GM18519 (cell line): ENCODE measurements around the gene SMAD6.

Experiments
- ATAC-seq: cut with Tn5 transposase; IDR thresholded peaks from one replicate; pipeline ENCODE4 v1.9.1; 2021; ENCODE audit warnings: mild to moderate bottlenecking, moderate library complexity; ENCODE audit not compliant: unreplicated experiment, low FRiP score

SMAD6 gene

DNA sequence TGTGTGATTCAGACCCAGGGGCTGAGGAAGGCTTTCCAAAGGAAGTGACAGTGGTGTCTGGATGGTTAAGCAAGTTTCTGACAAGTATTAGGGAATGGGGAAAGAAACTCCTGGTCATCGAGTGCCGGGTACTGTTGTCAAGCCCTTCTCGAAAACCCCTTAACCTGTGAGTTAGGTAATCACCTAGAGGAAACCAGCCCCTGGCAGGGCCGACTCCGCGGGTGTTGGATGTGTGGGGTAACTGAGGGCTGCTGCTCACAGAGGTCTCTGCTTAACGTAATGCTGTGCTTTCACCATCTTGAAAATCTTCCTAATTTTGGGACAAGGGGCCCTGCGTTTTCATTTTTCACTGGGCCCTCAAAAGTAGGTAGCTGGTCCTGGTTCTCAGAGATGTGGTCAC is 67.0 kb downstream of the SMAD6 start:
- no peak for ATAC-seq

DNA sequence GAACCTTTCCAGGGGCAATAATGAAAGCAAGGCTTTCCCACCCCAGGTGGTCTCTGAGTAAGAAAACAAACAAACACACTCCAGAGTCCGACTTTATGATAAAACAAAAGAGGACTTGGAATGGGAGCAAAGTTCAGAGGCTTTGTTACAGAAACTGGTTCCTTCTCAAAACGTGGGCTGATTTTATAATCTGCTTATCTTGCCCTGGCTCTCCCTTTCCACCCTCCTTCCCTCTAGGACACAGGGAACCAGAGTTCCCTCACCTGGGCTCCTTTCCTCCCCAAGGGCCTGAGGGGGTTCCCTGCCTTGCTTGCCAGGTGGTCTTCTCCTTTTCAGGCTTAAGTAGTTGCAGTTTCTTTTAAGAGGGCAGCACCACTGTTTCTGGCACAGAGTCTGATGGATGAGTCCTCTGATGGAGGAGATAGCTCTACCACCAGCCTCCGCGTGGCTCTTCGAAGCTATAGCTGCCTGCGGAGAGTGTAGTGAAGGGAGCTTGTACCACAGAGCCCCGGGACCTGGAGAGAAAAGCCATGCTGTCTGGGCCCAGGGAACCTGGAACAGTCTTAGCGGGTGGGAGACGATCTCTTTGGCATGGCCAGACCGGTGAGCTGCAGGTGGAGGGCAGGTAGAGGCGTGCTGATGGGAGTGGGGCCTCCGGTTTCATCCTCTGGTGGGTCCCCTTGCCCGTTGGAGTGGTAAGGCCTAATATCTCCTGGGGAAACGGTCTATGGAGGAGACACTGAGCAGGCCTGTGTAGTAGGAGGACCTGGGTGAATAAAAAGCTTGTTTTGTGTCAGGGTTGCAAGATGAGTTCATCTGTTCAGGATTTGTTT is 68.7 kb downstream of the SMAD6 start:
- ATAC-seq = no peak

DNA sequence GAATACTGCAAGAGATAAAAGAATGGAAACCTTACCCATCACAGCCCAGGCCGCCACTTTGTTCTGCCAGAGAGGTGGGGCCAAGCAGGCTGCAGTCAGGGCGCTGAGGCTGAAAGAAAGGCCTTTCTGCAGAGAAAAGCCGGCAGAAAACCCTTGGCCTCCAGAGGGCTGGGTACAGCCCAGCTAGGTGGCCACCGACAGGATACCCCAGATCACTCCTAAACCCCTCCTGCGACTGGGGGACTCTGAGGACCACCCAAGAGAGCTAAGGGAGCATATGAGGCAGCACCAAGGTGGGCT is 69.3 kb downstream of the SMAD6 start:
- ATAC-seq = no peak

GRCh38 chr15:66772604-66773128 is 70.6 kb downstream of the SMAD6 start:
- ATAC-seq = no peak

DNA sequence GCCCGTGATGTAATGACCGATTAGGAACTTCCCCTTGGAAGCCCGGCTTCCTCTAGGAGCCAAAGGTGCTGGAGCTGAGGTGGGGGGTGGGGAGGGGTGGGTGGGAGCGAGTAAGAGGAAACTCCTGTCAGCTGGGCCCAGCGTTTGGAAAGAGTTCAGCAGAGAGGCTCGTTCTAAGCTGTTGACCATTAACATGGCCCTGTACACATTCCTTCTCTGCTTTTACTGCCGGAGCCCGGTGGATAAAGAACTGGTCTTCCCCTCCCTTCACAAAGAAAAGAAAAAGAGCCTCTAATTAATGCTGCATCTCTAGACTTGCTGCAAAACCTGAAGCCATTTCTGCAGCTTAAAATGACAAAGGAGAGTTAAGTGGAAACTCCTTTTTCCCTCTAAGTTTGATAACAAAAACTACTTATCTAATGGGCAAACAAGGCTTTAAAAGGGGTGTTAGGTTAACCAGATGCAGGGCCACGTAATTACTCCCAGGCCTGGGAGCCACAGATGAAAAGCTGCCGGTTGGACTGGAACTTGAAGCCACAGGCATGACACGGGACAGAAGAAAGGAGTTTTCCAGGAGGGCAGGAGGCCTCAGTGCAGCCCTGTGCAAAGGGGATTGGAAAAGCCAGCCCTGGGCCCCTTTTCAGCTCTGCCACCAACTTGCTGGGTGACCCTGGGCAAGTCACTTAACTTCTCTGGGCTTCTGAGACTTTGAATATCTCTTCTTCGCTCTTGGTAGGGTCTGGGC is 71.3 kb downstream of the SMAD6 start:
- no peak for ATAC-seq

DNA sequence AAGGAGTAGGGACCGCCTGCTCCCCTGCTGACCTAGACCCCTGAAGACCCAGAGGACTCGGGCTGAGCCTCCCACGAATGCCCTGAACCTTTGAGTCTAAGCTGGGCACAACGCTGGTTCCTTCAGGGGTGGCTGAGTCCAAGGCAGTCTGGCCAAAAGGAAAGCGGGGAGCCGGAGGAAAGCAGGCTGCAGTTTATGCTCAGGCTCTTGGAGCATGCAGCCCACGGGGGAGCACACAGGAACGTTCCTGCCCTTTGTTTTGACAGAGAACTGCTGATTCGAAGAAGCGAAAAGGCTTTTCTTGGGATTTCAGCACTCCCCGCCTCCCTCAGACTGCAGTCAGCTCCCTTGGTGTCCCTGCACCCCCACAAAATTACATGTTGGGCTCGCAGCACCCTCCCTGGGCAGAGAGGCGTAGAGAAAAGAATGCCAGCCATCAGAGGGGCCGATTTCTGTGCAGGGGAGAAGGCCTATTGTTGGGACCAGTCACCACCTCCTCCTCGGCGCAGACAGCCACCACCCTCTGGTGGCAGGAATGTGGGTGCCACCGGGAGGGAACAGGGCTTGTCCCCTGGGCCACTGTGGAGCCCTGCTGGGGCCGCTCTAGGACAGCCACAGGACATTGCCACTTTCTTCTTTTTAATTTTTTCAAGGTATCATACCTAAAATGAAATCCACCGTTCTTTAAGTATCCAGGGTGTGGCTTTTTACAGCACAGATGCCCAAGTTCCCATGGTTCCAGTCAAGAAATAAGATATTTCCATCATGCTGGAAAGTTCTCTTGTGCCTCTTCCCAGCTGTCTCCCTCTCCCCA is 72.2 kb downstream of the SMAD6 start:
- ATAC-seq = no peak

DNA sequence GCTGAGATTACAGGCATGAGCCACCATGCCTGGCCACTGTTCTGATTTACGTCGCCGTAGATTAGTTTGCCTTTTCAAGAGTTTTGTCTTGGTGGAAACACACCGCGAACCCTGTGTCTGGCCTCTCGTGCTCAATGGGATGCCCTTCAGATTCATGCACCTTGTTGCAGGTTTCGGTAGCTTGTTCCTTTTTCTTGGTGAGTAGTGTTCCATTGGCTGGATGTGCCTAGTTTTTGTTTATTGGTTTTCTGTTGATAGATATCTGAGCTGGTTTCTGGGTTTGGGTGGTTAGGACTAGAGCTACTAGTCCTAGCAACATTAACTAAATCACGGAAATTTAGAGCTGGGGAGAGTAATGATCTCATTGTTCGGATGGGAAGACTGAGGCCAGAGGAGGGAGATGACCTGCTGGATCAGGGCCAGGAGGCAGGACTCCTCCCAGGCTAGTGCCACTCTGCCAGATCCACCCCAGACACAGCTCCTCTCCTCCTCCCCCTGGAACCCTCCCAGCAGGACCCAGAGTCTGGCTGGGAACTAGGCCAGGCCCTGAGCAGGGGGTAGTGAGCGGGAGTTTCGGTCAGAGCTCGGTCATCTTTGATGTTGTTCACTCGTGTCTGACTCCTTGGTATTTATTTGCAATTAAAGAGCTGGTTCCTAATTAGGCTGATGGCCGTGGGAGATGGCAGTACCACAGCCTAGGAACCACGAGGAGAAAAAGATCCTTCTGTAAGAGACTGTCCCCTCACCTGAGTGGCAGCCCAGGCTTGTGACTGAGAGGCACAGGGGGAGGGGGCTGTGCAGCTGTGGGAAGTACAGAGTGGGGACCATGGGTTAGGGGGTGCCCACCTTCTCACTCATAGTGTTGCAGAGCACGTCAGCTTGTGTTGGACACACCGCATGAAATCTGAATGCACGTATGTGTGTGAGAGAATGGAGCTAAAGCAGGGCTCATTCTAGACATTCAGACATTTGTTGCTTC is 73.4 kb downstream of the SMAD6 start:
- no peak for ATAC-seq

DNA sequence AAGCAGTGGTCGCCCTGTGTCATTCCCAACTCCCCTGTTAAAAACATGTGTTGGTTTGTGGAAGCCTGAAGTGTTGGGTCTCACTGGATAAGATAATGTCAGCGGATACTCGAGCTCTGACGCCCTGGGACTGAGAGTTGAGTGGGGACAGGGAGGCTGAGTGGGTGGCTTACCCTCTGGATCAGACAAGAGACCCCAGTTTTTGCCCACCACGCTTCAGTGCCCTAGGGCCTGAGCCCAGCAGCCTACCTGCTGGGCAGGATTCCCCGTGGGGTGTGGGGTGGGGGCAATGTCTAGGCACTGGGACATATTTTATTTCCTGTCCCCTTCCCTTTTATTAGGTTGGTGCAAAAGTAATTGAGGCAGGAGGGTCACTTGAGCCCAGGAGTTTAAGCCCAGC is 75.0 kb downstream of the SMAD6 start:
- ATAC-seq = no peak

DNA sequence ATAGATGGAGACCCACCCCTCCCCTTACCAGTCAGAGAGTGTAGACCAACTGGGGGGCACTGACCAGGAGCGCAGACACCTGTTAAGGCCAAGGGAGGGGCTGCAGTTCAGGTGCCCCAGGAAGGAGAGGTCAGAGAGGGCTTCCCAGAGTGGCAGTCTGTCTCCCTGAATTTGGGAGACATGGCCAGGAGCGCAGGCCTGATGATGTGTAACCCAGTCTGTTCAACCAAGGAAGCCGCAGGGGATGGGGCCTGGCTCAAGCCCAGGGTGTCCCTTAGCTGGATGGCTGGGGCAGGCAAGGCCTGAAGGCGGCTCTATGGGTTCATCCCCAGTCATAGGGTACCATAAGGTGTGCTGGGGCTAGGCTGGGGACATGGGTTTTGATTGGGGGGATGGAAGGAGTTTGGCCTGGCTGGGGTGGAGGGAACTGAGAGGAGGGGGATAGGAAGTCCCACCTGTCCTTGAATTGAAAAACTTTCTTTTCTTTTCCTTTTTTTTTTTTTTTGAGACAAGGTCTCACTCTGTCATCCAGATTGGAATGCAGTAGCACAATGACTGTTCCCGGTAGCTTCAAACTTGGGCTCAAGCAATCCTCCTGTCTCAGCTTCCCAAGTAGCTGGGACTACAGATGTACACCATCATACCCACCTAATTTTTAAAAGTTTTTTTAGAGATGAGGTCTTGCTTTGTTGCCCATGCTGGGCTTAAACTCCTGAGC is 75.7 kb downstream of the SMAD6 start:
- ATAC-seq = no peak

GRCh38 chr15:66778314-66778665 is 76.3 kb downstream of the SMAD6 start:
- no peak for ATAC-seq

GRCh38 chr15:66778716-66779115 is 76.7 kb downstream of the SMAD6 start:
- ATAC-seq = no peak

- no peak for ATAC-seq
Observed at GRCh38 chr15:66779331-66780009, 77.4 kb downstream of the SMAD6 start.

DNA sequence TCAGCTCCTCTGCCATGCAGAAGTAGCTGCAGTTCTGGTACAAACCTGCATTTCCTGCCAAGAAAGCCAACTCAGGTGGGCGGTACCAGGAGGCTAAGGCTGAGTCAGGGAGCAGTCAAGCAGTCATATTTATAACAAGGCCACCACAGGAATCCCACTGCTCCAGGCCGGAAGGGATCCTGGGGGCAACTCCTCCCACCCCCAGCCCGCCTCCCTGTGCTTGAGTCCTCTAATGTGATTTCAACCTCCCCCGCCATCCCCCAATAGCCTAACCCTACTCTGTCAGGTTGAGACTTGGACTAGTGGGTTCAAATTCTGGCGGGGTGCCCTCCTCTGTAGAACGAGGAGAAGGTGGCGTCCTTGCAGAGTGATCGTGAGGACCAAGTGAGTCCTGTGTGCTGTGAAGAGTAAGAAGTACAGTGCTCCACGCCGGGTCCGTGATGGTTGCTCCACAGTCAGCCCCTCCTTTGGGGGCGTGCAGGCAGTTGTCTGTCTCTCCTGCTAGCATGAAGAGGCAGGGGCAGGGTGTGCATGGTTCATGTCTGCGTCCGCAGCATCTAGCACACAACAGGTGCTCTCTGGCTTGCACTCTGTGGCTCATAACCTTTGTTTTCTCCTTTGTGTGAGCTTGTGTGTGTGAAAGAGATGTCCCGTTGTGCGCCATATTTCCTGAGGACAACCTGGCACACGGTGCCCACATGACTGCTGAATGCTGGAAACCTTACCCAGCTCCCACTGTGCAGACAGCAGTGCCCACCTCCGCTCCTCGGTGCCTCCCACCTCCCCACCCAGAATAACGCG is 78.3 kb downstream of the SMAD6 start:
- ATAC-seq = no peak

GRCh38 chr15:66780973-66781718 is 79.1 kb downstream of the SMAD6 start:
- ATAC-seq = no peak

DNA sequence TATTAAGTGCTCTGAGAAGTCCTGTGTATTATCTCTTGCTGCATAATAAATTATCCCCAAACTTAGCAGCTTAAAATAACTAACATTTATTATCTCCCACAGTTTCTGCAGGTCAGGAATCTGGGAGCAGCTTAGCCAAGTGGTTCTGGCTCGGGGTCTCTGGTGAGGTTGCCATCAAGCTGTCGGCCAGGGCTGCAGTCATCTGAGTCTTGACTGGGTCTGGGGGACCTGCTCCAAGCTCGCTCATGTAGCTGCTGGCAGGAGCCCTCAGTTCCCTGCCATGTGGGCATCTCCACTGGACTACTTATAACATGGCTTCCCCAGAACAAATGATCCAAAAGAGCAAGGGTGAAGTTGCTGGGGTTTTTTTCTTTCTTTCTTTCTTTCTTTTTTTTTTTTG is 80.7 kb downstream of the SMAD6 start:
- ATAC-seq = no peak

DNA sequence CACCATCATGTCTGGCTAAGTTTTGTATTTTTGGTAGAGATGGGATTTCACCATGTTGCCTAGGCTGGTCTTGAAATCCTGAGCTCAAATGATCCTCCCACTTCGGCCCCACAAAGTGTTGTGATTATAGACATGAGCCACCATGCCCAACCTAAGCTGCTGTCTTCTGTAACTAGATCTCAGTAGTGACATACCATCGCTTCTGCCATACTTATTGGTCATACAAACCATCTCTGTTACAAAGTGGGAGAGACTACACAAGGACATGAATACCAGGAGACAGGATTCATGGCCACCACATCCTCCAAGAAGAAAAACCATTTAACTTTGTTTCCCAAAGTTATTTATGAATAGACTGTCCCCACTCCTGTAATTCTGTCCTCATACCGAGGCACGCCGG is 81.3 kb downstream of the SMAD6 start:
- ATAC-seq = no peak

DNA sequence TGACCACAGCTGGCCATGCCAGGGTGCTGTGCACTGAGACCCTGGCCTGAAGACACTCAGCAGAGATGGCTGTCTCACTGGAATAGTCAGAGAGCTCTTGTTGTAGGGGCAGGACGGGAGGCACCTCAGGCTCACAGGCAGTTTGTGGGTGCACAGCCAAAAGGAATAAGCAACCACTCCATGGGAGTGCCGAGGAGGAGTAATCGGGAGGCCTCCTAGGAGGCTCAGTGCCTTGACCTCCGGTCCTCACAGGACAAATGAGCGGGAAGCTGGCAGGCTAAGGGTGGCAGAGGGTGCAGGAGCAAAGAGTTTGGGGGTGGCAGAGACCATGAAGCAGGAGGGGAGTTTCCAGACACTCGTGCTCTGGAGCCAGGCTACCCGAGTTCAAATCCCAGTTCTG is 81.7 kb downstream of the SMAD6 start:
- no peak for ATAC-seq
